Activated effector memory CD4-positive, alpha-beta T cell treated with anti-CD3 and anti-CD28 coated beads, Interleukin-2, amount 50 U/mL, for 16 hours (primary cell): ENCODE measurements around the gene TMPRSS11D.

Experiments
- DNase-seq: peaks from one replicate; pipeline ENCODE4 v3.0.0-alpha.2; 2020

The TMPRSS11D gene

GRCh38 chr4:67884701-67885100 lies 899 bp upstream of the TMPRSS11D start:
- DNase-seq = no peak

- DNase-seq = no peak
Measured at GRCh38 chr4:67883458-67883857, 344 bp downstream of the TMPRSS11D start.

DNA sequence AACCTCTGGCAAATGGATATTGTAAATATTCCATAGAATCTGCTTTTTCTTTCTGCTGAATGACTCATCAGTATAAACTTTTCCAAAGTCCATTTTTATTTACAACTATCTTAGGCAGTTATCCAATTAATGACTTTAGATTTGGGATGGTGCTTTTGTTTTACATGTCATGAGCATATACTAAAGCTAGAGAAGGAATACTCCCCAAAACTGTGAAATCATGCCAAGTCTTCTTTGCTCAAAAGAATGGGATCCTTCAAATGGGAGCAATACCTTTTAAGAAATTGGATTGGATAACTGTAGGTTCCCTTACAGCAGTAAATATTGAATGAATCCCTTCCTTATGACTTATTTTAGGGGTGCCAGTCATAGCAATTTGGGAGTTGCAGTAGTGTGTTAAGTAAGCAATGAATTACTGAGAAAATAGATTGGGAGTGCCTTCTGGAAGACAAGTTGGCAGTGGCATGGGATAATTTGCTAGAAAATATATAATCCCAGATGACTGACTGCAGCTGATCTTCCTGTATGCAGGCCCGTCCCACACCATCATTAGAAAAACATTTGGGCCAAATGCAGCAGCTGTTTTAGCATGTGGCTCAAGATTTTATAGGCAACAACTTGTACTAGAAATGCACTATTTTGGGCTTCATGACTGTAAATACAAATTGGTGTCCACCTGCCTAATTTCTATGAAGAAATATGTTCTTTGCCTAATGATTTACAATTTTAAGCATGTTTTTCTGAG lies 2.8 kb downstream of the TMPRSS11D start:
- no peak for DNase-seq

DNA sequence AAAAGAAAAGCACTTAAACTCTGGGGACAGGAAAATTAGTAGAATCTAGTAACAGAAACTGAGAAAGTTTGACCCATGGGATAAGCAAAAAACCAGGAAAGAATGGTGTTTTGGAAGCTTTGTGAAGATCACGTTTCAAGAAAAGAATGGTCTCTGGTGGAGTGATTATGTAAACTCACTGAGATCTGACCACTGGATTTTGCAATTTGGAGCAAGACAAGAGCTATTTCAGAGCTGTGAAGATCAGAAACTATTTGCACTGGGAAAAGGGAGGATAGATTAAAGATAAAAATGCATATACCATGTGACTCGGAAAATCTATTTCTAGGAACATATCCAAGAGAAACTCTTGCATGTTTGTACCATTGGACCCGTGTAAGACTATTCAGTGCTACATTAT lies 4.3 kb downstream of the TMPRSS11D start:
- DNase-seq = no peak

GRCh38 chr4:67877086-67877485 lies 6.7 kb downstream of the TMPRSS11D start:
- no peak for DNase-seq

DNA sequence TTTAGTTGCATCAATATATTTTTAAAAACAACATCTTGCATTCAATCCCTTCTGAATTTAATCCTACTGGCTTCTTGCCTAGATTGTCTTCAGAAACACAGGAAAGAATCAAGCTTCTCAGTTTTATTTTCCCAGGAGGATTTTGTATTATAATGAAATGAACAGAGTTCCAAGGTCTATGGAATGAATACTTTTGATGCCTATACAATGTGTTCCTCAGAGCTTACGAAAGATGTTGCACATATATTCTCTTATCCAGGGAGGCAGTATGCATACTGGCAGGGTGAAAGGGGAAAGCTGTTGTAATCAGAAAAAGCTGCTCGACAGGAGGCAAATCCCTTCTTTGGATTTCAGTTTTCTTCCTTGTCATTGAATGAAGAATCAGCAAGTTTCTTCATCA lies 8.8 kb downstream of the TMPRSS11D start:
- no peak for DNase-seq

- DNase-seq = no peak
Measured at GRCh38 chr4:67873116-67873515, 10.7 kb downstream of the TMPRSS11D start.

DNA sequence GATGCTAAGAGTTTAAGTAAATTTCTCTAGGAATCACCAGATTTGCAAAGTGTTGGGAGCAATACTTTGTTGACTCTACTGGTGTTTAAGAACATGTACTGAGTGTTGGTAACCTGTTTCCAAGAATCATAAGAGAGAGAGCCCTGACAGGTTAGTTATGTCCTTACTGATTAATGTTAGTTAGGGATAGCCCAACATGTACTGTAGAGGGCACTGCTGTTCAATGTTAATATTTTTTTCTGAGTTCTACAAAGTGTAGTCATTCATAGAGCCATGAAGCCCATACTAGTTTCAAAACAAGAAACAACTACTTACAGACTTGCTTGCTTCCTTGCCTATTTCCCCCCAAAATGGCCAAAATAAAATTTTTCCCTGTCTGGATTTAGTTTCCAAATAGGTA lies 11.9 kb downstream of the TMPRSS11D start:
- no peak for DNase-seq

- DNase-seq = no peak
Measured at GRCh38 chr4:67869580-67870190, 14.1 kb downstream of the TMPRSS11D start.

DNA sequence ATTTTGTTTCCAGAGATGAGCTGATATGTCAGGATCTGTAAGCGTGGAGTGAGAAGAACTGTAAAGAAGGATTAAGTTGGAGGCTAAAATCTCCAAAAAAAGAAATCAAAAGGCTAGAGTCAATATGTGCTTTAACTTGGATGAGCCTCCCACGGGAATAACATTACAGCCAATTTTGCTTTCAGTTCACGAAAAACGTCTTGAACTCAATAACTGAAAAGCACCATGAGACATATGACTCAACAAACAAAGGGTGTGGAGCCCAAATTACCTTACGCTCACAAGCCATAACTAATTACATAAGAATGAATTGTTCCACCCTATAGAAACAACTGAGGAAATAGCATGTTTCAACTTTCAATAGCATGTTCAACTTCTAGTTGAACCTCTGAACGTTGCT lies 22.3 kb downstream of the TMPRSS11D start:
- DNase-seq = no peak

GRCh38 chr4:67853336-67853735 lies 30.5 kb downstream of the TMPRSS11D start:
- no peak for DNase-seq

- no peak for DNase-seq
Measured at GRCh38 chr4:67820903-67821302, 62.9 kb downstream of the TMPRSS11D start.

DNA sequence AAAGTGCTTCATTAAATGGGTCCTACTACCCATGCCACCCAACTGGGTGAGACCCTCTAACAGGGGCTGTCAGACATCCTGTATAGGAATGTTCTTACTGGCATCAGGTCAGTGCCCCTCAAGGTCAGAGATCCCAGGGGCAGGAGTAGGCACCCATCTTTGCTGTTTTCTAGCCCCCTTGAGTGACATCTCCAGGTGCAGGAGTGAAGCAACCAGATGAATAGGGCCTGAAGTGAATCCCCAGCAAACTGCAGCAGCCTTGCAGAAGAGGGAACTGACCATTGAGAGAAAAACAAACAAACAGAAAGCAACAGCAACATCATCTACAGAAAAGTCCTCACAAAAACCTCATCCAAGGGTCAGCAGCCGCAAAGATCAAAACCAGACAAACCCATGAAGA lies 73.8 kb downstream of the TMPRSS11D start:
- DNase-seq = no peak

DNA sequence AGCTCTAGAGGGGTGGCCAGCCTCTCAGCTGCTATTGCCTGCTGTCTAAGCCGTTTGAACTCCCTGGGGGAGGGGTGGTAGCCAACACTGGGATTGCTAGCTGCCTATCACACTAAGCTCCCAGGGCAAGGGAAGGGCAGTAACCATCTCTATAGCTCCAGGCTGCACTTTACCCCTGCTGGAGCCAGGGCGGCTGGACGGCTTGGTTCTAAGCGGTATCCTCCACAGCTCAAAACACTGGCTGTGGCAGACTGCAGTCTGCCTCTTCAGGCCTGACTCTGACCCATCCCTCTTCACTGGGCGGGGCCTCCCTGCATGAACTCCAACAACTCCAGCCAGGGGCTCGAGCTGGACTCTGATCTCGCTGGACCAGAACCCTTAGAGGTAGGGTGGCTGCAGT lies 74.3 kb downstream of the TMPRSS11D start:
- no peak for DNase-seq

GRCh38 chr4:67796810-67797209 lies 87.0 kb downstream of the TMPRSS11D start:
- no peak for DNase-seq

- DNase-seq = no peak
Measured at GRCh38 chr4:67790721-67791120, 93.1 kb downstream of the TMPRSS11D start.

GRCh38 chr4:67787311-67787710 lies 96.5 kb downstream of the TMPRSS11D start:
- no peak for DNase-seq

GRCh38 chr4:67785528-67785927 lies 98.3 kb downstream of the TMPRSS11D start:
- no peak for DNase-seq

DNA sequence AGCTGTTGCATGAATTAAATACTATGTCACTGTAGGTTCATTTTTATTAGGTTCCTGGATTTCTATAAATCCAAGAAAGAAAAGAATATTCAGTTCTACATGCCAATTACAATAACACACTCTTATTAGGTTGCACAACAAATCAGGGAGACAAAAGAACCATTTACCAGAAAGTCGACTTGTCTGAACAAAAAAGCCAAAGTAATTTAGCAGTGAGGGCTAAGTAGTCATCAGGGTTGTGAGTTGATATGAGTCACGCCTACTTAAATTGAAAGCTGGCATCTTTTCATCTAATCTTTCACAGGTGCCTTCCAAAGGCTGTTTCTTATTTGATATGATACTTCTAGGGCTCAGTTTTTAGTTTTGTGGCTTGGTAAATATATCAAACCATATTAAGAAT lies 104.2 kb downstream of the TMPRSS11D start:
- DNase-seq = no peak

- DNase-seq = no peak
Measured at GRCh38 chr4:67776746-67777145, 107.1 kb downstream of the TMPRSS11D start.
